Activated naive CD4-positive, alpha-beta T cell treated with anti-CD3 and anti-CD28 coated beads, Interleukin-2, amount 50 U/mL, for 16 hours (primary cell): ENCODE measurements around the gene NHLRC2.
"Not testable (repeated sequence)": the region's sequence is repeated elsewhere in the genome, so short reads cannot be mapped to it uniquely, and the experiment has no call there.

ENCODE experiments used
- DNase-seq: peaks from one replicate; pipeline ENCODE4 v3.0.0-alpha.2; 2020

Gene NHLRC2, protein sequence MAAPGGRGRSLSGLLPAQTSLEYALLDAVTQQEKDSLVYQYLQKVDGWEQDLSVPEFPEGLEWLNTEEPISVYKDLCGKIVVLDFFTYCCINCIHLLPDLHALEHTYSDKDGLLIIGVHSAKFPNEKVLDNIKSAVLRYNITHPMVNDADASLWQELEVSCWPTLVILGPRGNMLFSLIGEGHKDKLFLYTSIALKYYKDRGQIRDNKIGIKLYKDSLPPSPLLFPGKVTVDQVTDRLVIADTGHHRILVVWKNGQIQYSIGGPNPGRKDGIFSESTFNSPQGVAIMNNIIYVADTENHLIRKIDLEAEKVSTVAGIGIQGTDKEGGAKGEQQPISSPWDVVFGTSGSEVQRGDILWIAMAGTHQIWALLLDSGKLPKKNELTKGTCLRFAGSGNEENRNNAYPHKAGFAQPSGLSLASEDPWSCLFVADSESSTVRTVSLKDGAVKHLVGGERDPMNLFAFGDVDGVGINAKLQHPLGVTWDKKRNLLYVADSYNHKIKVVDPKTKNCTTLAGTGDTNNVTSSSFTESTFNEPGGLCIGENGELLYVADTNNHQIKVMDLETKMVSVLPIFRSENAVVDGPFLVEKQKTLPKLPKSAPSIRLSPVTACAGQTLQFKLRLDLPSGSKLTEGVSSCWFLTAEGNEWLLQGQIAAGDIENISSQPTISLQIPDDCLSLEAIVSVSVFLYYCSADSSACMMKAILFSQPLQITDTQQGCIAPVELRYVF

DNA sequence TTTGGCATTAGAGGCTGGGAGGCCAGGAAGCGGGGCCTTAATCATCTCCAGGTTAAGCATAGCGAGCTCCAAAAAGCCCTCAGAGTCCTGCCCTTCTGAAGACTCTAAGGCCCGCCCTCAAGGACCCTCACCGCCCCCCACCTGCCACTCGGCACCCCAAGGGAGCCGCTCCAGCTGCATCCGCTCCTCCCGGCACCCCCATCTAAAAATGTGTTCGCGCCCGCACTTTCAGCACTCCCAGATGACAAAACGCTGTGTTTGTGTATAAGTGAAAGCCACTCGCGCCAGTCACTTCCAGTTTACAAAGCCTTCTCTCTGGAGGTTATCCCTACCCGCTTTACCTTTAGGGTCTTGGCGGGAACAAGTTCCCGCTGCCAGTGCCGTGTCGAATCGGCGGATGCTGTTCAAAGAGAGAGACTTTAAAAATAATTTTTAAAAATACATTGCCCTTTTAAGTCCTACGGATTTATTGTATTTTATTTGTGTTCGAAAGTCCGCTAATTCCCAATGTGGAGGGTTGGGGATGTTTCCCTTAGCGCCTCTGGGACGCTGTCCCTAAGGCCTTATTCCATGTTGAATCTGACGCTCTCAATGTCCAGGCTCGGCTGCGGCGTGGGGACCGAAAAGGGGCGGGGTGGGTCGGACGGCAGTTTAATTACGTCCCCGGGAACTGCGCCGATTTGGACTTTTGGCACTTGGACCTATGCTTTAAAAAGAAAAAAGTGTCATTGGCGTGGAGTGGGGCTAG lies at the start of gene NHLRC2, which contains the start of gene DCLRE1A:
Gene NHLRC2, plus strand, starts transcription at position 649 of the 748 bp plus-strand sequence. CDS start 212 bp downstream, outside the sequence.
Gene DCLRE1A, minus strand, starts transcription at position 70 of the 748 bp plus-strand sequence. CDS start 900 bp downstream, outside the sequence.
- peak; percentile 66 for DNase-seq

DNA sequence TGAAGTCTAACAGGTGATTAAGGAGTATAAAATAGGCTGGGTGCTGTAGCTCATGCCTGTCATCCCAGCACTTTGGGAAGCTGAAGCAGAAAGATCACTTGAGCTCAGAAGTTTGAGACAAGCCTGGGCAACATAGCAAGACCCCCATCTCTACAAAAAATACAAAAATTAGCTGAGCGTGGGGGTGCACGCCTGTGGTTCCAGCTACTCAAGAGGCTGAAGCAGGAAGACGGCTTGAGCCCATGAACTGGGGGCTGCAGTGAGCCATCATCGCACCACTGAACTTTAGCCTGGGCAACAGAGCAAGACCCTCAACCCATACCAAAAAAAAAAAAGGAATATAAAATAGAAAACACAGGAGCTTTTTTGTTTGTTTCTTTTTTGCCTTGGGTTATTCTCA lies 48.0 kb upstream of the NHLRC2 start:
- no peak for DNase-seq

DNA sequence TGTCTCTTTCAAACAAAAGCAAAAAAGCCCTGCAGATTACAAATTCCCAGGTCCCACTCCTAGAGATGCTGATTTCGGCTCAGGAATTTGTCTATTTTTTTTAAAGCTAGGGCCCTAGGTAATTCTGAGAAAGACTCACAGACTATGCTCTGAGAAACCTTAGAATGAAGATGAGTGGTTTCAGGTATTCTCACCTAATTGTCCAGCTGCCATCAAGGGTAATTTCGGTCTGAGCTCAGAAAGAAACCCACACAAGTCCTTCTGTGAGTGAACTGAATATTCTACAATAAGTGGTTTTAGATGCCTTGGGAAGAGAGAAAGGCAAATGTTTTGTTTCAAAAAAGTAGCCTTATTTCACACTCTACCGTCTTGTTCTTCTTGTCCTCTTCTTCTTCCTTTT lies 46.3 kb upstream of the NHLRC2 start:
- DNase-seq = no peak

DNA sequence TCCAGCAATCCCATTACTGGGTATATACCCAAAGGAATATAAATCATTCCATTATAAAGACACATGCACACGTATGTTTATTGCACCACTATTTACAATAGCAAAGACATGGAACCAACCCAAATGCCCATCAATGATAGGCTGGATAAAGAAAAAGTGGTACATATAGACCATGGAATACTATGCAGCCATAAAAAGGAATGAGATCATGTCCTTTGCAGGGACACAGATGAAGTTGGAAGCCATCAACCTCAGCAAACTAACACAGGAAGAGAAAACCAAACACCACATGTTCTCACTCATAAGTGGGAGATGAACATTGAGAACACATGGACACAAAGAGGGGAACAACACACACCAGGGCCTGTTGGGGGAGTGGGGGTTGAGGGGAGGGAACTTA lies 39.8 kb upstream of the NHLRC2 start:
- DNase-seq = not testable (repeated sequence)

DNA sequence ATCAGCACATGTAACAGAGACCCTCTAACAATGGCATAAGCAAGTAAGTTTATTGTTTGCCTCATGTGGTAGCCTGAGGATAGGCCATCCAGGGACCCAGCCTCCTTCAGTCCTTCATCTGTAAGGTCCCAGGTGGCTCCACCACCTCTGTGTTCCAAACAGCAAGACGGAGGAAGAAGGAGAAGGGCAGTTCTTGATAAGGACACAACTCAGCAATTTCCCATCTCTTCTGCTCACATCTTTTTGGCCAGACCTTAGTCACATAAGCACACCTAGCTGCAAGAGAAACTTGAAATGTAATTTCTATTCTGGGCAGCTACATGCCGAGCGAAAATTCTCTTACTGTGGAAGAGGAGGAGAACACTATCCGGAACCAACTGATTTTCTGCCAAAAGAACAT lies 34.5 kb upstream of the NHLRC2 start:
- DNase-seq = no peak

DNA sequence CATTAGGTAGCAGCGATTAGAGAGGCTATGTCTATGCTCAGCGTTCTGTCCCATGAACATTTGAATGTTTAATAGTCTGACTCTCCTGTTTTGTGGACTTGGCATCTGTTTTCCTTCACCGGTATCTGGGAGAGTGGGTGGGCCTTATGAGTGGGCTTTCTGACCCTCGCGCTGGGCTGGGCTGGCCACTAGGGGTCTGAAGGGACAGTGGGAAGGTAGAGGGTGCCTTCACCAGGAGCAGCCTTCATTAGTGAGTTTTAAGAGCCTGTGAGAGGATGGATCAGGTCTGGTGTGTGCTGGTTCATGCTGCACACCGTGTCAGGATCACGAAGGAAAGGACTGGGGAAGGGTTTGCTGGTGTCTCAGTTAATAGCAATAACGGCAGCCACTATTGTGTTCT lies 34.0 kb upstream of the NHLRC2 start:
- no peak for DNase-seq

DNA sequence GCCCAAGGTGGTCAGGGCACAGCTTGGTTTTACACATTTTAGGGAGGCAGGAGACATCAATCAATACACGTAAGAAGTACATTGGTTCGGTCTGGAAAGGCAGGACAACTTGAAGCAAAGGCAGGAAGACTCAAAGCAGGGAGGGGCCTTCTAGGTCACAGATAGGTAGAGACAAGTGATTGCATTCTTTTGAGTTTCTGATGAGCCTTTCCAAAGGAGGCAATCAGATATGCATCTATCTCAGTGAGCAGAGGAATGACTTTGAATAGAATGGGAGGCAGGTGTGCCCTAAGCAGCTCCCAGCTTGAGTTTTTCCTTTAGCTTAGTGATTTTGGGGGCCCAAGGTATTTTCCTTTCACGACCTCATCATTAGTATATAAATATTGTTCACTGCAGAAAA lies 33.2 kb upstream of the NHLRC2 start:
- not testable (repeated sequence) for DNase-seq

DNA sequence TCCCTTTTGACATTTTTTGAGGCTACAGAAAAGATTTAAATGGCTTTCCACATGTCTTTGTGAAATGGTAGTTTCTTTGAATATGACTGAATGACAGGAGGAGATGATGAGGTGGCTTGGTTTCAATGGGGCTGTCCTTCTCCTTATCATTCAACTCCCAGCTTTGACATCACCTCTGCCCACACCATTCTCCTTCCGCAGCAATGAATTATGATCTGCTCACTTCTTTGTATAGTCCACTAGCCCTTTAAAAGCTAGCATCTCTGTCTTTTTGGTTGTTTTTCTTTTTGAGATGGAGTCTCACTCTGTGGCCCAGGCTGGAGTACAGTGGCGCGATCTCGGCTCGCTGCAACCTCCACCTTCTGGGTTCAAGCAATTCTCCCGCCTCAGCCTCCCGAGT lies 32.3 kb upstream of the NHLRC2 start:
- no peak for DNase-seq

DNA sequence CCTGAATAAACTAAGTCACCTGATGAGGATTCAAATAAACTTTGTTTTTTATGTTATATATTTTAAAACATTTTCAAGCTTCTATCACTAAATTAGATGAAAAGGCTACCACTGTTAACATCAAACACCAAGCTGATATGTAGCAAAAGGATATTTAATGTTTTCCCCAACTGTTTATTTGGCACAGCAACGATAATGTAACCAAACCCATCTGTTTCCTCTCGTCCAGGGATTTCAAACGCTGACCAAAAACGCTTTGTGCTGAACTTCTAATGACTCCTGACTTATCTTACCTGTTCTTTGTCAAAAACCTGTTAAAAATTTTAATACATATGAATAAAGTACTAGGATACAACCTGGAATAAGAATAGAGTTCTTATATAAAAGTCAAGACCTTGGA lies 31.1 kb upstream of the NHLRC2 start:
- no peak for DNase-seq

DNA sequence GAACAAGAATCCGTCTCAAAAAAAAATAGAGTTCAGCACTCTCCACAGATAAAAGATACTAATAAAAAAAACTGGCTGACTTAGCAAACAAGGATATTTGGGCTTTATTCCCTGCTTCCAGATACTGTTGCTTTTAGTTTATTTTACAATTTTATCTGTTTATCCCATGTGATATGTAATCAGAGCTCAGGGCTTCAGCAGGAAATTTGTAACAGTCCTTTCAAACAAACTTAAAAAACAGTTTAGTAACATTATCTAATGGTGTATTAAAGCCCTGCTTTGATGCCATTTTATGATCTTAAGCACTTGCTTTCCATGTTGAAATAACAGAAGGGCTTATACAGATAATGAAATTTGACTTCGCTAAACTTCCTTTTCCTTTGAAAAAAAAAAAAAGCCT lies 28.7 kb upstream of the NHLRC2 start:
- DNase-seq = no peak

DNA sequence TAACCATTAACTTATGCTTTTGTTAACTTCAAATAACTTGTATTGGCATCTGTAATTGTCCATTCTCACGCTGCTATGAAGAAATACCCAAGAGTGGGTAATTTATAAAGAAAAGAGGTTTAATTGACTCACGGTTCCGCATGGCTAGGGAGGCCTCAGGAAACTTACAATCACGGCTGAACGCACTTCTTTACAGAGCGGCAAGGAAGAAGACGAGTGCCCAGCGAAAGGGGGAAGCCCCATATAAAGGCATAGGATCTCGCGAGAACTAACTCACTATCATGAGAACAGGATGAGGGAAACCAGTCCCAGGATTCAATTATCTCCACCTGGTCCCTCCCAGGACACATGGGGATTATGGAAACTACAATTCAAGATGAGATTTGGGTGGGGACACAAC lies 25.9 kb upstream of the NHLRC2 start:
- DNase-seq = not testable (repeated sequence)

DNA sequence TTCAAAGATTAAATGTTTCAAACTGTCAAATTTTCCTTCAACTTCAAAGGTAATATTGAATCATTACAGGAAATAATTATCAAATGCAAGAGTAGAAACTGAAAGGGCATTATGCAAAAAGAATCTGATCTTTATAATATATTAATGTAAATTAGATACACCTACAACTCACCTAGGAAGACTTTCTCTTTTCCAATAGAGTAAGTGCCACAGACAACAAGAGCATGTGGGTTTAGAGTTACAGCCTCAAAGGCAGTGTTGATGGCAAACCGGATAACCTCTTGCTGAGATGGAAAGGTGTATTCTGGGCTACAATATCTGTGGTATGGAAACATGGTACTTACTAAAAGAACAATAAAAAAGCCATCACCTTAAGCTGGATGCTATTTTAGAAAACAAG lies 12.3 kb upstream of the NHLRC2 start:
- DNase-seq = no peak

DNA sequence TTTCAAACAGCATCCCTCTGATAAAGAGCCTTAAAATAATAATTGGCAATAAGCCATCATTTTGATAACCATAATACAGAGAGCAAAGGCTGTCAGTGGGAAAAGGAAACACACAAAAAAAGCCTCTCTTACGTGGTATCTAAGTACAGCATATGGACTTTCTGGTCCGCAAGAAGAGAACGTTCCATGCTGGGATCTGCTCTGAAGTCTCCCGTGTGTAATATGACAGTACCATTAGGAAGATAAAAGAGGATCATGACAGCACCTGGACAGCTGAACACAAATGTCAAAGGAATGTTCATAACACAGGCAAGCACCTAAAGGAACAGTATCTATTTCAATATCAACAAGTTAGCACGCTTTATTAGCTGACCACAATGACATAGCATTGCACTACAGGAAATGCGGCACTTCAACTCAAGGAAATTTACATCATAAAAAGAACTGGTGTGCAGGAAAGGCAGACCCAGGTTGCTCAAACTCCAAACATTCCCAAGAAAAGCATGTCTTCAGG lies 10.4 kb upstream of the NHLRC2 start:
- no peak for DNase-seq

DNA sequence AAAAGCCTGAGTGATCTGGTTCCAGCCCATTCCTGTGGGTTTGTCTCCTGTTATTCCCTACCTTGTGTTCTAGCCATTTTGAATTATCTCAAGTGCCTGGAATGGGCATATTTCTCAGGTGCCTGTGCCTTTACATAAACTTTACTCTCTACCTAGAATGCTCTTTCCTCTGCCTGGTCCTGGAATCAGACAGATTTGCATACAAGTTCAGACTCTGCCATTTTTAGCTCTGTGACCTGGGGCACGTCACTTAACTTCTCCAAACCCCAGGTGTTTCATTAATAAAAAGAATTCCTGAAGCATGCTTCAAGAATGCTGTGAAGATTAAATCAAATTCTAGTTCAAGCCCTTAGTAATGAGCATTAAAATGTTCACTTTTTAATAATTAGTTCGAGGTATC lies 8.4 kb upstream of the NHLRC2 start:
- no peak for DNase-seq

DNA sequence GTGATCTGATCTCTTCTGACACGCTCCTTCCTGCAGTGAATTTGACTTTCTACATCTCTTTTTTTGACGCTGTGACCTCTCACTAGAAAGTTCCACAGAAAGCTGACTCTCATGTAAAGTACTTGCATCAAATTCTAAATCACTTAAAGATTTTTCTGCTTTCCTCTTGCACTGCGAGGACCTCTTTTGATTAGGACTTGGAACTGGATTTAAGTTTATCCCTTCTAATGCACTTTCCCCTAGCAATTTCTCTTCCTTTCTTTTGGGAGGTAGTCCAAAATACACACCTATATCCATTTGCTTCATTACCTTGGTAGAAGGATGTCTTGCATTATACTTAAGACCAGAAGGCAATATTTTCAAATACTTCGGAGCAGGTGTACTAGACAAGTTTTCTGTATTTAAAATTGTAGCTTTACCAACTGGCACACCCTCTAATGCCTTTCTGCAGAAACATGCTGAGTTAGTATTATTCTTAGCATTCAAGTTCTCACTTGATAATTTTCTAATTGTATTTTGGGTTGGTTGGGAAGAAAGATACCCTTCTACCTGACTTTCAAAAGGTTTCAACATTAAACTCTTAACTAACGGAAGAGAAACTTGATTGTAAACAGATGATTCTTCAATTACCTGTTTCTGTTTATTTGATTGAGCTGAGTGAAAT lies 5.2 kb upstream of the NHLRC2 start:
- no peak for DNase-seq

DNA sequence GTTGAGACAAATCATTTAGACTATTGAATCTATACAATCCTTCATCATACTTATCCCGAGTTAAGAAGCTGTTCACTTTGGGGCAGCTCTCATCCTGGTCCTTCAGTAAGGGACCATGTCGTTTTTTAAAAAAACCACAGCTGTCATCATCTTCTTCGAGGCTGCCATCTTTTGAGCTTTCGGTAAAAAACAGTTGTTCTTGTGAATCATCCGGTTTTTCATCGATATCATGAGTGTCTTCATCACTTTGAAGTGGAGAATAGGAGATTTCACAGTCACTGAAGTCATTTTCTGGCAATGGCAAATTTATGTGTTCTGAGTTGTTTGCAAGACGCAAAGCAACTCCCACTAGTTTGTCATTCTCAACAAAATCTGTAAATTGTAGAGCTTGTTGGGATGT lies 4.5 kb upstream of the NHLRC2 start:
- no peak for DNase-seq

DNA sequence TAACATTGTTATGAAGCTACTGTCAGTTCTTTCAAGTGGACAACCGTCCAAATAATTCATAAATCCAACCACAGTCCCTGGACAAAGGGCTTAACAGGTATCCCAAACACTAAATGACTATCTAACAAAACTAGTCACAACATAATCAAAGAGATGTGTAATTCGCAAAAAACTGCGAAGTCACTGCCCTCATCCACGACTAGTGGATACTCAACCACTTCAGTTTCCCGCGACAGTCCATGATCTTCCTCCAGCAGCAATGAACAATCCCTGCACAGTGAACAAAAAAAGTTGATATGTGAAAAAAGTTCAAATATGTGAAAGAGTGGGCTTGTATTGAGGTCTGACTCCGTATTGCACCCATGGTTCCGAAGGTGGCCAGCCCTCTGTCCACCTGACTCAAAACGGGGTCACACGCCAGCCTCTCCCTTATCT lies 866 bp upstream of the NHLRC2 start:
- no peak for DNase-seq

DNA sequence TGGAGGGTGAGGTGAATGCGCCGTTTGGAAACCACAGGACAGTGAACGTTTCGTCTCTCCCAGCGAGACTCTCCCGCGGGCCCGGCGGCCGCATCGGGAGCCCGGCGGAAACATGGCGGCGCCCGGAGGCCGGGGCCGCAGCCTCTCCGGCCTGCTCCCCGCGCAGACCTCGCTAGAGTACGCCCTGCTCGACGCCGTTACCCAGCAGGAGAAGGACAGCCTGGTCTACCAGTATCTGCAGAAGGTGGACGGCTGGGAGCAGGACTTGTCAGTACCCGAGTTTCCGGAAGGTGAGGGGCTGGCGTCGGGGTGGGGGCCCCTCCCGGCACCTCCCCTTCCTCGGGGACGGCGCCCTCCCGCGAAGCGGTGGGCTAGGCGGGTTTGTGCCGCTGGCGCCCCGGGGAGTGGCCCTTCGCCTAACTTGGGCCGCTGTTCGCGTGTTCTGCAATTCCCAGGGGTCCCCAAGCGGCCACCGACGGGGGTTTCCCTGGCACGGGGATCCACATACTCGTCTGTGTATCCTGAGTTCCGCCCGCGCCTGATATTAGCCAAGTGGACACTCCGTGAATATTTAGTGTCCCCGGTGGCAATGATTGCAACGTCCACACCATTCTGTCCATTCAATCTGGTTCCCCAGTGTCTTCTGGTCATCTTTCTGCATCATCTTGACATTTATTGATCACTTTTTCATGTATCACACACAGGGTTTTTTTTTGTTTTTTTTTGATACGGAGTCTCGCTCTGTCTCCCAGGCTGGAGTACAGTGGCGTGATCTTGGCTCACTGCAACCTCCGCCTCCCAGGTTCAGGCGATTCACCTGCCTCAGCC lies 514 bp downstream of the NHLRC2 start:
- DNase-seq = peak; percentile 47

DNA sequence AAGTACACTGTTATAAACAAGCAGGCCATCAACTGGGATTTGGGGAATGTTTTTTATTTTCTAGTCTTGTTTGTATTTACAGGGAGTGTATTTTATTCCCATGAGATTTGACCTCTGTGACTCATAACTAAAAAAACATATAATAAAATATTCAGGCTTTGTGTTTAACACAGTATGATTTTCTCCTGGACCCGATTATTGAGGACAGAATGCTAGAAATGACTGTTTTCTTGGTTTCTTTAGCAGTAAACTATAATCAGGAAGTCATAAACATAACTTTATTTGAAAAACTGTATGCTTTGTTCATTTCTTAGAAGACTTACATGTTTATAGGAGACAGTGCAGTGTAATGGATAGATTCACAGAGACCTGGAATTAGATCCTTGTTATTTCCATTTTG lies 2.1 kb downstream of the NHLRC2 start:
- DNase-seq = no peak

DNA sequence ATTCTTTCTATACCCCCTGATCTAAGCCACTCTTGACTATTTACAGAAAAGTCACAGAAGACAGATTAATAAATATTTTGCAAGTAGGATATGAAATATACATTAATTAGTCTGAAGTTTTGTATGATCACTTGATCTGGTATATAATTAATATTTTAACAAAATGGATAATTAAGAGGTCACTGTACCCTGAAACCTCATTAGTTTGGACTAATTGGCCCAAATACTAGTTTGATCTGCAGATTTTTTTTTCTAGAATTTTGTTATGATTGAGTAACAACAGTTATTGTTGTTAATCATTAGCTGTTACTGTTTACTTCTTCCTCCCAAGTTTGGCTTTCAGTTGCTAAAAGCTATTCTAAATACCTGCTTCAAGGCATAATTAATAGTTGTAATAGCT lies 2.7 kb downstream of the NHLRC2 start:
- DNase-seq = no peak

DNA sequence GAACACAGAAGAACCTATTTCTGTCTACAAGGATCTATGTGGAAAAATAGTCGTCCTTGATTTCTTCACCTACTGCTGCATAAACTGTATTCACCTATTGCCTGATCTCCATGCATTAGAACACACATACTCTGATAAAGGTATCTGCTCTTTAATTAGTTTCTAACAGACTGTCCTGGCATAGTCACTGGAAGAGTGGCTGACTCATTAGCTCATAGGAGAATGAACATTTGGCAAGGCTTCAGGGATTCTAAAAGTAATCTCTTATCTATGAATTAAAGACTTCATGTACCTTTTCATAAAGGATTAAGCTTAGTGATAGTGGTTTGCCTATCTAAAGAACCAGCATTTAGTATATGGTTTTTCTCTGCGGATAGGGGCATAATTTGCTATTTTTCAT lies 4.1 kb downstream of the NHLRC2 start:
- no peak for DNase-seq

DNA sequence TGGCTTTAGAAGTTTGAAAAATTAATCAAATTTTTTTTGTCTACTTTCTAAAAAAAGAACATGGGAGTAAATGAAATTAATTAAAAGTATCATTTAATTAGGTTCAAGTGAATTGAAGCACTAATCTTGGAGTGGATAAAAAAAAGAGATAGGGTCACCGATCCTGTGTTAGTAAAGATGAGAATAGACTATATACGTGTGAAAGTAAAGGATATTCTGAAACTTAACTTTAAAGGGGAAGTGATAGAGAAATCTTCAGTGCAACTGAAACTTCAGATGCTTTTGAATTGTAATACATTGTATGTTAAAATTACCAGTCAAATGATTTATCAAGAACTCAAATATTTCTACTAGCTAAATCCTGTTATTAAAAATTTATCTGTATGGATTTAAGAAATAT lies 4.8 kb downstream of the NHLRC2 start:
- DNase-seq = no peak
